Ascending aorta (tissue), 2 donors: ENCODE results near the gene ARHGEF1. TPM values are rescaled to one million over a fixed set of nuclear protein-coding genes. Genes with fewer than 3 reads are reported as not detected.

Experiments
- DNase-seq, 2 donors: peaks; one replicate each; pipeline ENCODE4 v3.0.0-alpha.2; 2019; ENCODE audit warnings: low spot score in 2 of 2
- H3K27ac ChIP-seq, 2 donors: fragments of 200-600 bp; sonication (generic); one replicate each; pipeline ENCODE4 v1.5.1; 2016 to 2017; ENCODE audit warnings: mild to moderate bottlenecking in 1 of 2
- H3K27me3 ChIP-seq: fragments of 200-600 bp; sonication (generic); one replicate; pipeline ENCODE4 v1.5.1; 2017
- H3K36me3 ChIP-seq, 2 donors: fragments of 200-600 bp; sonication (generic); one replicate each; pipeline ENCODE4 v1.5.1; 2016
- H3K4me1 ChIP-seq, 2 donors: fragments of 200-600 bp; sonication (generic); one replicate each; pipeline ENCODE4 v1.5.1; 2016 to 2017; ENCODE audit warnings: mild to moderate bottlenecking in 1 of 2
- H3K4me3 ChIP-seq, 2 donors: fragments of 200-600 bp; sonication (generic); one replicate each; pipeline ENCODE4 v1.5.1; 2016 to 2017; ENCODE audit warnings: mild to moderate bottlenecking in 1 of 2
- H3K9me3 ChIP-seq, 2 donors: fragments of 200-600 bp; sonication (generic); one replicate each; pipeline ENCODE4 v1.5.1; 2016
- CTCF ChIP-seq, 3 experiments: fragments of 200-600 bp in 2 of 3; fragments of 450-650 bp in 1 of 3; sonication (generic) in 2 of 3; IDR thresholded peaks; one replicate each; pipeline ENCODE4 v1.5.1; 2016 to 2019; ENCODE audit warnings: antibody characterized with exemption in 3 of 3, mild to moderate bottlenecking in 1 of 3, moderate library complexity in 1 of 3
- intact Hi-C: fragments of 100-400 bp; cut with DNase I; formaldehyde crosslinking; loops from one replicate; pipeline ENCODE4 v1.15.1; 2023
- total RNA-seq: library from RNA; depleted of rRNA; stranded (reverse); fragments of >200 nt; gene quantifications from one replicate; pipeline ENCODE4 v1.1.0, GENCODE V29; 2016

Gene ARHGEF1
- total RNA-seq, 1 donor from 2014 or later = 178 TPM

DNA sequence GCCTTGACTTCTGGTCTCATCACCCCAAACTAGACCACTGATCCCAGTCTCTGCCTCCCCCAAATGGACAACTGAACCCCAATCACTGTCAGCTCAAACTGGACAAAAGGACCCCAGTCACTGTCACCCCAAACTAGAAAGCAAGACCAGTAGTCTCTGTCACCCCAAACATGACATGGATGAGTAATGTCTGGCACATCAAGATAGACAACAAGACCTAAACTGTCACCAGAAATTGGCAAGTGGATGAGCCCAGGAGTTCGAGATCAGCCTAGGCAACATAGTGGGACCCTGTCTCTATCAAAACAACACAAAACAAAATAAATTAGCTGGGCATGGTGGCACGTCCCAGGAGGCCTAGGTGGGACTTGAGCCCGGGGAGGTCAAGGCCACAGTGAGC, 64.1 kb downstream of the ARHGEF1 start:
- Histone ChIP-seq H3K9me3 (no peaks in the 10 kb centered on the region), H3K4me1 (no peaks in the 10 kb centered on the region), H3K36me3 (no peaks in the 10 kb centered on the region), H3K27ac (no peak overlapping the region), H3K4me3 (no peak overlapping the region), H3K27me3 (no peaks in the 10 kb centered on the region)
- intact Hi-C loops = no loop called here
- no peak for TF ChIP-seq CTCF (IDR thresholded peaks at IDR 0.05)
- no peak for DNase-seq

DNA sequence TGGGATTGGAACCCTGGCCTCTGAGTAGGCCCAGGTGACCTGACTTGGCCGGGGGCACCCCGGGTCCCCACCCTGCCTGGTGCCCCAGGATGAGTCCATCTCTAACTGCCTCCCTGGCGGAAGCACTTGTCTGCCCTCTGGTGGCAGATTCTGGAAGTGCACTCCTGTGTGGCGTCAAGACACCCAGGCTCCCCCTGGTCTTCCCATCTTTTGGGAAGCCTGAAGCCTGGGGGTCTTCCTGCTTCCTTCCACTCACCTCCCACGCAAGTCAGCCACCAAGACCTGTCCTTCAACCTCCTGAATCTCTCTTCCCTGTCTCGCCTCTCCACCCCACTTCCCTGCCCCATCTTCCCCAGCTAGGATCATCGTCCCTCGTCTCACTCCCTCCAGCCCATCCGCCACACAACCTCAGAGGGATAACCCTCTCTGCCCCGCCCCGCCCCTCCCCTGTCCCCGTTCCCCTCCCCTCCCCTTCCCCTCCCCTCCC, 68.7 kb downstream of the ARHGEF1 start:
- peaks cover 12 to 14% of the 10 kb centered on the region in 2 donors for H3K36me3 ChIP-seq
- intact Hi-C loops = loop anchor here (10.0 kb wide), 1 partner anchor 1643 kb away; the partner anchor contains the start of genes IRGQ and ZNF576
- no peaks in the 10 kb centered on the region for H3K4me1 ChIP-seq
- H3K4me3 ChIP-seq = no peak overlapping the region
- peak; percentile 11 to 87 for DNase-seq
- no peak overlapping the region for H3K27ac ChIP-seq
- H3K9me3 ChIP-seq = no peaks in the 10 kb centered on the region
- TF ChIP-seq CTCF (IDR thresholded peaks at IDR 0.05) = peak; percentile 89 to 100 (median 99)
- H3K27me3 ChIP-seq = no peaks in the 10 kb centered on the region

GRCh38 chr19:41955521-41955920, 72.5 kb downstream of the ARHGEF1 start:
- no peak for TF ChIP-seq CTCF (IDR thresholded peaks at IDR 0.05)
- intact Hi-C loops = loop anchor here (5.0 to 10.0 kb wide), 2 partner anchors 372 to 1639 kb away; partner anchors contain the start of genes IRGQ, MEGF8 and ZNF576

GRCh38 chr19:41956621-41957020, 73.6 kb downstream of the ARHGEF1 start:
- intact Hi-C loops = loop anchor here (5.0 to 10.0 kb wide), 2 partner anchors 371 to 1638 kb away; partner anchors contain the start of genes IRGQ, MEGF8 and ZNF576
- Histone ChIP-seq H3K4me3 (no peak overlapping the region), H3K27me3 (no peaks in the 10 kb centered on the region), H3K27ac (no peak overlapping the region), H3K9me3 (no peaks in the 10 kb centered on the region), H3K4me1 (peaks cover 3 to 9% of the 10 kb centered on the region in 2 donors), H3K36me3 (peaks cover 14 to 18% of the 10 kb centered on the region in 2 donors)
- DNase-seq = no peak
- TF ChIP-seq CTCF (IDR thresholded peaks at IDR 0.05) = no peak

More at GRCh38 chr19:41955521-41955920, 72.5 kb downstream of the ARHGEF1 start:
- no peaks in the 10 kb centered on the region for H3K9me3 ChIP-seq
- H3K4me3 ChIP-seq = no peak overlapping the region
- H3K4me1 ChIP-seq = peaks cover 3 to 9% of the 10 kb centered on the region in 2 donors
- H3K27ac ChIP-seq = no peak overlapping the region
- no peak for DNase-seq
- H3K36me3 ChIP-seq = peaks cover 14 to 18% of the 10 kb centered on the region in 2 donors
- H3K27me3 ChIP-seq = no peaks in the 10 kb centered on the region

Other genes starting within 250 kb of the ARHGEF1 start
- gene CEACAM7, start 194.9 kb upstream of the ARHGEF1 start, total RNA-seq = not detected
- not detected for gene CEACAM5, start 174.6 kb upstream of the ARHGEF1 start, total RNA-seq
- not detected for gene CEACAM6, start 127.7 kb upstream of the ARHGEF1 start, total RNA-seq
- not detected for gene CEACAM3, start 86.6 kb upstream of the ARHGEF1 start, total RNA-seq
- gene LYPD4, start 38.5 kb upstream of the ARHGEF1 start, total RNA-seq = not detected
- not detected for gene DMRTC2, start 38.1 kb upstream of the ARHGEF1 start, total RNA-seq
- gene RPS19, start 22.9 kb upstream of the ARHGEF1 start, total RNA-seq = 956 TPM
- gene CD79A, start 5.9 kb upstream of the ARHGEF1 start, total RNA-seq = not detected
- not detected for gene ERFL, start 45.3 kb downstream of the ARHGEF1 start, total RNA-seq
- 360 TPM for gene RABAC1, start 76.1 kb downstream of the ARHGEF1 start, total RNA-seq
- gene ATP1A3, start 111.0 kb downstream of the ARHGEF1 start, total RNA-seq = 1.1 TPM
- gene GRIK5, start 187.0 kb downstream of the ARHGEF1 start, total RNA-seq = 15.5 TPM
- gene ZNF574, start 193.0 kb downstream of the ARHGEF1 start, total RNA-seq = 14.9 TPM
- gene POU2F2, start 249.3 kb downstream of the ARHGEF1 start, total RNA-seq = not detected